Measurements from ENCODE around the gene SORBS1.

DNA sequence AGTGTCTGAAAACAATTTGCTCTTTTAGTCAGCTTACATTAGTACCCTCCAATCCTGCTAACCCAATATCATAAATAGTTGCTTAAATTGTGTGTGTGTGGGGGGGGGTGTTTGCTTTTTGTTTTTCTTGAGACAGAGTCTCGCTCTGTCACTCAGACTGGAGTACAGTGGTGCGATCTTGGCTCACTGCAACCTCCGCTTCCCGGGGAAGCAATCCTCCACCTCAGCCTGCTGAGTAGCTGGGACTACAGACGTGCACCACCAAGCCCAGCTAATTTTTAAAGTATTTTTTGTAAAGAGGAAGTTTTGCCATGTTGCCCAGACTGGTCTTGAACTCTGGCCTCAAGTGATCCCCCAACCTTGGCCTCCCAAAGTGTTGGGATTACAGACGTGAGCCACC is 196.8 kb downstream of the SORBS1 start:
- TF ChIP-seq POLR2A (IDR thresholded peaks at IDR 0.05; ENCODE audit: low read length) (no peak), GATA1 (IDR thresholded peaks at IDR 0.05; ENCODE audit: low read depth, low read length) (no peak)
